Neural cell (in vitro differentiated cells): ENCODE results near the gene DISP3. TPM values are rescaled to one million over a fixed set of nuclear protein-coding genes. Genes with fewer than 3 reads are reported as not detected.

Source experiments
- H2AFZ ChIP-seq: fragments of 200-600, 300-800 bp; sonication (generic), shearing (Covaris generic); 2 replicates; pipeline ENCODE4 v1.6.0; 2014; ENCODE audit warnings: low read depth, mild to moderate bottlenecking, antibody characterized with exemption, low read length, moderate library complexity
- H3F3A ChIP-seq: fragments of 200-600 bp; shearing (Covaris generic); 2 replicates; pipeline ENCODE4 v1.6.1; 2016; ENCODE audit warnings: mild to moderate bottlenecking, moderate library complexity, mixed read lengths, antibody characterized with exemption, low read length; ENCODE audit not compliant: insufficient read depth, poor library complexity, severe bottlenecking
- H3K27ac ChIP-seq: fragments of 200-600, 300-800 bp; sonication (generic), shearing (Covaris generic); 2 replicates; pipeline ENCODE4 v1.5.1; 2014; ENCODE audit warnings: mild to moderate bottlenecking, low read length, moderate library complexity
- H3K27me3 ChIP-seq: fragments of 300-800, 200-600 bp; sonication (generic), shearing (Covaris generic); 2 replicates; pipeline ENCODE4 v1.6.0; 2014; ENCODE audit warnings: mild to moderate bottlenecking, low read depth, low read length, moderate library complexity; ENCODE audit not compliant: insufficient read depth
- H3K36me3 ChIP-seq: fragments of 300-800, 200-600 bp; sonication (generic), shearing (Covaris generic); 2 replicates; pipeline ENCODE4 v1.5.1; 2014; ENCODE audit warnings: mild to moderate bottlenecking, antibody characterized with exemption, low read length, moderate library complexity; ENCODE audit not compliant: insufficient read depth
- H3K4me2 ChIP-seq: fragments of 300-800, 200-600 bp; sonication (generic), shearing (Covaris generic); 2 replicates; pipeline ENCODE4 v1.6.0; 2014; ENCODE audit warnings: mild to moderate bottlenecking, low read length
- H3K4me3 ChIP-seq: fragments of 300-800, 200-600 bp; sonication (generic), shearing (Covaris generic); 2 replicates; pipeline ENCODE4 v1.5.1; 2014; ENCODE audit warnings: mild to moderate bottlenecking, low read length, moderate library complexity
- H3K79me2 ChIP-seq: fragments of 200-600 bp; shearing (Covaris generic); replicated peaks from 2 replicates; pipeline ENCODE4 v1.6.0; 2014; ENCODE audit warnings: mild to moderate bottlenecking, low read length, moderate library complexity; ENCODE audit not compliant: insufficient read depth
- H3K9ac ChIP-seq: fragments of 300-800, 200-600 bp; sonication (generic), shearing (Covaris generic); 2 replicates; pipeline ENCODE4 v1.6.1; 2016; ENCODE audit warnings: mild to moderate bottlenecking, low read length, mixed read lengths
- H3K9me2 ChIP-seq: fragments of 200-600 bp; shearing (Covaris generic); 2 replicates; pipeline ENCODE4 v1.6.1; 2016; ENCODE audit warnings: mild to moderate bottlenecking, low read length, mixed read lengths; ENCODE audit not compliant: insufficient read depth
- H3K9me3 ChIP-seq: fragments of 200-600, 300-800 bp; sonication (generic), shearing (Covaris generic); 2 replicates; pipeline ENCODE4 v1.6.1; 2016; ENCODE audit warnings: mild to moderate bottlenecking, mixed run types, low read length, moderate library complexity, mixed read lengths
- H4K20me1 ChIP-seq: fragments of 200-600 bp; shearing (Covaris generic); 2 replicates; pipeline ENCODE4 v1.6.1; 2016; ENCODE audit warnings: mild to moderate bottlenecking, mixed run types; ENCODE audit not compliant: insufficient read depth
- EP300 ChIP-seq: fragments of 450-650 bp; conservative IDR thresholded peaks from 2 replicates; pipeline ENCODE4 v1.6.1; 2014; ENCODE audit warnings: antibody characterized with exemption, mild to moderate bottlenecking, moderate library complexity; ENCODE audit not compliant: poor library complexity, severe bottlenecking
- EZH2 ChIP-seq: fragments of 200-600, 300-800 bp; shearing (Covaris generic), sonication (generic); IDR thresholded peaks from 2 replicates; pipeline ENCODE4 v1.6.1; 2014; ENCODE audit warnings: antibody characterized with exemption, low read length, borderline replicate concordance, mild to moderate bottlenecking; ENCODE audit not compliant: insufficient read depth, poor library complexity, severe bottlenecking
- MXI1 ChIP-seq: fragments of 450-650 bp; conservative IDR thresholded peaks from 2 replicates; pipeline ENCODE4 v1.6.1; 2014; ENCODE audit warnings: antibody characterized with exemption, mild to moderate bottlenecking; ENCODE audit not compliant: poor library complexity, severe bottlenecking
- POLR2AphosphoS5 ChIP-seq: IDR thresholded peaks from 2 replicates; pipeline ENCODE4 v1.6.1; 2012
- RAD21 ChIP-seq: fragments of 450-650 bp; conservative IDR thresholded peaks from 2 replicates; pipeline ENCODE4 v1.6.1; 2014; ENCODE audit warnings: antibody characterized with exemption, mild to moderate bottlenecking, moderate library complexity
- REST ChIP-seq: IDR thresholded peaks from 2 replicates; pipeline ENCODE4 v1.6.1; 2012; ENCODE audit warnings: borderline replicate concordance
- SMC3 ChIP-seq: fragments of 450-650 bp; conservative IDR thresholded peaks from 2 replicates; pipeline ENCODE4 v1.6.1; 2014; ENCODE audit warnings: antibody characterized with exemption, mild to moderate bottlenecking, moderate library complexity; ENCODE audit not compliant: poor library complexity
- TAF1 ChIP-seq: IDR thresholded peaks from 2 replicates; pipeline ENCODE4 v1.6.1; 2012; ENCODE audit warnings: low read depth
- polyA plus RNA-seq: library from polyadenylated mRNA; depleted of rRNA; stranded (reverse); fragments of >200 nt; gene quantifications from 2 replicates; pipeline ENCODE4 v1.2.3, GENCODE V29; 2014
- TF ChIP-seq, protein P1 (sequence below): fragments of 450-650 bp; IDR thresholded peaks from 2 replicates; pipeline ENCODE4 v1.5.1; 2014; ENCODE audit warnings: antibody characterized with exemption, mild to moderate bottlenecking, moderate library complexity; ENCODE audit not compliant: poor library complexity, severe bottlenecking

Gene DISP3
- polyA plus RNA-seq, 1 donor from 2014 or later, result 14.9 TPM

DNA sequence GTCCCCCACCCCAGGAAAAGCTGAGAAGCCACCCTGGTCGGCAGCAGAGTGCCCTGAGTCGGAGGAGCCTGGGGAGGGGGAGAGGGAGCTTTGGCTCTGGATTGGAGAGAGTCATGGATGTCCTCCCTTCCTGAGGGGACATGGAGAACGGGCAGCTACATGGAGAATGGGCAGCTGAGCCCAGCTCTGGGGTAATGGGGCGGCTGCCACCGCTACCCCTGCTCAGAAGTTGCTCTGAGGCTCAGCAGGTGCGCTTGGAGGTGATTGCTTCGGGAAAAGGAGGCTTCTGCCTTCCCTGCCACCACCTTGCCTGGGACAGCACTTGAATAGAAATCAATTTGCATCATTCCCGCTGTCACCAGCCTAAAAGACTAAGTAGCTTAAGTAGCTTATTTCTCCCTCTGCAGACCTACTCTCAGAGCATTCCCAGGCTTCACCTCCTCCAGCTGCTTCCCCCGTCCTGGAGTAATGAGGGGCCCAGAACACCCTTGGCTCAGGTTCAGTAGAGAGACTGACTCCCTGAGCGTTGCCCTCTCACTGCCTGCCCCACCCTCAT is 8.3 kb downstream of the DISP3 start:
- TF ChIP-seq REST (peak; percentile 24), RAD21 (peak; percentile 11), EP300 (peak; percentile 16)
- TF ChIP-seq, protein P1, sequence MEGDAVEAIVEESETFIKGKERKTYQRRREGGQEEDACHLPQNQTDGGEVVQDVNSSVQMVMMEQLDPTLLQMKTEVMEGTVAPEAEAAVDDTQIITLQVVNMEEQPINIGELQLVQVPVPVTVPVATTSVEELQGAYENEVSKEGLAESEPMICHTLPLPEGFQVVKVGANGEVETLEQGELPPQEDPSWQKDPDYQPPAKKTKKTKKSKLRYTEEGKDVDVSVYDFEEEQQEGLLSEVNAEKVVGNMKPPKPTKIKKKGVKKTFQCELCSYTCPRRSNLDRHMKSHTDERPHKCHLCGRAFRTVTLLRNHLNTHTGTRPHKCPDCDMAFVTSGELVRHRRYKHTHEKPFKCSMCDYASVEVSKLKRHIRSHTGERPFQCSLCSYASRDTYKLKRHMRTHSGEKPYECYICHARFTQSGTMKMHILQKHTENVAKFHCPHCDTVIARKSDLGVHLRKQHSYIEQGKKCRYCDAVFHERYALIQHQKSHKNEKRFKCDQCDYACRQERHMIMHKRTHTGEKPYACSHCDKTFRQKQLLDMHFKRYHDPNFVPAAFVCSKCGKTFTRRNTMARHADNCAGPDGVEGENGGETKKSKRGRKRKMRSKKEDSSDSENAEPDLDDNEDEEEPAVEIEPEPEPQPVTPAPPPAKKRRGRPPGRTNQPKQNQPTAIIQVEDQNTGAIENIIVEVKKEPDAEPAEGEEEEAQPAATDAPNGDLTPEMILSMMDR, result no peak
- Histone ChIP-seq H3K9ac (no peak overlapping the region), H3K27ac (no peak overlapping the region), H3K79me2 (peaks cover 9% of the 10 kb centered on the region), H3F3A (no peaks in the 10 kb centered on the region), H3K4me3 (no peak overlapping the region), H3K9me2 (no peaks in the 10 kb centered on the region), H3K36me3 (peaks cover 4% of the 10 kb centered on the region), H3K9me3 (no peaks in the 10 kb centered on the region), H4K20me1 (no peaks in the 10 kb centered on the region), H3K27me3 (no peaks in the 10 kb centered on the region), H2AFZ (no peak overlapping the region), H3K4me2 (no peak overlapping the region)

DNA sequence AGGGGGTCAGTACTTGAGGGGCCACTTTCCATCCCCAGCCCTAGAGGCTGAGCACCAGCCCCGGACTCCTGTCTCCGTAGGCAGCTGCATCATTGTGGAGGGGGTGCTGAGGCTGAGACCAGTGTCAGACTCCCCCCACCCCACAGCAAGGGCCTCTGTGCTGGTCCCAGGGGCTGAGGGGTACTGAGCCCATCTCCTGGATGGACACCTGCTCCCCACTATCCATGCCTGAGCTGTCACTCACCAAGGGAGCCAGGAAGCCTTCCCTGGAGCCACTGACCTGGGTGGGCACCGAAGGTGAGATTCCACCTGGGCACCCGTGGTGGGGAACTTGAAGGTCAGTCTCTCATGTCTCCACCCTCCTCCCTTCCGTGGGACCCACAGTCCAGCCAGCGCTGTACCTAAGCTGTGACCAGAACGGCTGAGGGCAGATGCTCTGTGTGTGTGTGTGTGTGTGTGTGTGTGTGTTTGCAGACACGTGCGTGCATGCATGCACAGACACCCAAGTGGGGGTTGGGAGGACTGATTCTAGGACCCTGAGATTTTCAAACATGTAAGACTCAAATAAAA is 9.3 kb downstream of the DISP3 start:
- Histone ChIP-seq H4K20me1 (no peaks in the 10 kb centered on the region), H3K36me3 (peaks cover 4% of the 10 kb centered on the region), H3K9me3 (no peaks in the 10 kb centered on the region), H3K27ac (no peak overlapping the region), H3K9ac (no peak overlapping the region), H3K9me2 (no peaks in the 10 kb centered on the region), H3K27me3 (no peaks in the 10 kb centered on the region), H3F3A (no peaks in the 10 kb centered on the region), H3K79me2 (peaks cover 4% of the 10 kb centered on the region), H3K4me2 (no peak overlapping the region), H2AFZ (no peak overlapping the region), H3K4me3 (no peak overlapping the region)
- TF ChIP-seq POLR2AphosphoS5 (no peak), SMC3 (no peak), TAF1 (no peak), EZH2 (no peak), RAD21 (no peak), REST (no peak), MXI1 (no peak), EP300 (no peak)
- TF ChIP-seq, protein P1, result no peak
